Stimulated activated CD4-positive, alpha-beta T cell treated with anti-CD3 and anti-CD28 coated beads, Interleukin-4, amount 100 ng/mL, for 24 hours (primary cell): Measurements from ENCODE around the gene PPWD1.
A peak's percentile ranks its signal among the peaks of the same experiment; 100 is the strongest.
"Not testable (repeated sequence)": the region's sequence is repeated elsewhere in the genome, so short reads cannot be mapped to it uniquely, and the experiment has no call there.

ENCODE experiments used
- DNase-seq: peaks from one replicate; pipeline ENCODE4 v3.0.0-alpha.2; 2020

PPWD1 gene

DNA sequence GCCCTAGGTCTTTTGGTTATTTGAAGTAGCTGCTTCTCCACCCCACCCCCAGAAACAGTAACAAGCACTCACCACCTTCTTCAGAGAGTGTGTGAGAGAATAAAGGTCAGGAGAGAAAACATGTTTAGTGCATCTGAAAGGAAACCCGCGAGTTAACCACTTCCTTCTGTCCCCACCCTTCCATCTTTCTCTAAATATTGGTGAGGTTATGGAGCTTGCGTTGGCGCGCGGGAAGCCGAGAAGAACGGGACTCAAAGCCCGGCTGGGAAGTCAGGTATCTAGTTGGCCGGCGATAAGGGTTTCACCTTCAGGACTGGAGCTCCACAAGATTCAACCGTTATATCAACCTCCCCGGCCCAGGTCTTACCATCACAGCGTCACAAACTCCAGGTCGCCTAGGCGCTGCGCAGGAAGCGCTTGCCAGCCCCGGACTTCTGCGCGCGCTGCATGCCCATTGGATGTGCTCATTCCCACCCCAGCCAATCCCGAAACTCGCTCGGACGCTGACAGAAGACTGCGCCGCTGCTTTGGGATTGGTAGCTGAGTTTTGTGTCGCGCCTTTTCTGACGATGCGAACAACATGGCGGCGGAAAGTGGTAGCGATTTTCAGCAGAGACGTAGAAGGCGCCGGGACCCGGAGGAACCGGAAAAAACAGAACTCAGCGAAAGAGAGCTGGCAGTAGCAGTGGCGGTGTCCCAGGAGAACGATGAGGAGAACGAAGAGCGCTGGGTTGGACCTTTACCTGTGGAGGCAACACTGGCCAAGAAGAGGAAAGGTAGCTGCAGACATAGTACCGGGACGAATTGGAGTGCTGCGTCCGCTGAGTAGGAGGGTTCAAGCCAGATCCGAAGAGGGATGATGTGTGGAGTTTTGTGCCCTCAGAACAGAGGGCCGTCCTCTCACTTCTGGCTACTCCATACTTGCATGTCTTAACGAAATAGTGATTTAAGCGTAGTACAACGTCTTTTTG is at the start of gene PPWD1, which contains the start of gene CENPK:
Gene PPWD1, plus strand, starts transcription at position 566 of the 971 bp plus-strand sequence. Its CDS starts 15 bp downstream, at position 581.
Gene CENPK, minus strand, starts transcription at position 438 of the 971 bp plus-strand sequence. CDS start 8,261 bp downstream, outside the sequence.
- peak; percentile 96 for DNase-seq

- DNase-seq, result no peak
Observed at GRCh38 chr5:65525726-65526125, 37.4 kb upstream of the PPWD1 start.

- no peak for DNase-seq
Observed at GRCh38 chr5:65530904-65531303, 32.2 kb upstream of the PPWD1 start.

- no peak for DNase-seq
Observed at GRCh38 chr5:65535529-65535987, 27.5 kb upstream of the PPWD1 start.

GRCh38 chr5:65539827-65540226 is 23.3 kb upstream of the PPWD1 start:
- DNase-seq, result no peak

DNA sequence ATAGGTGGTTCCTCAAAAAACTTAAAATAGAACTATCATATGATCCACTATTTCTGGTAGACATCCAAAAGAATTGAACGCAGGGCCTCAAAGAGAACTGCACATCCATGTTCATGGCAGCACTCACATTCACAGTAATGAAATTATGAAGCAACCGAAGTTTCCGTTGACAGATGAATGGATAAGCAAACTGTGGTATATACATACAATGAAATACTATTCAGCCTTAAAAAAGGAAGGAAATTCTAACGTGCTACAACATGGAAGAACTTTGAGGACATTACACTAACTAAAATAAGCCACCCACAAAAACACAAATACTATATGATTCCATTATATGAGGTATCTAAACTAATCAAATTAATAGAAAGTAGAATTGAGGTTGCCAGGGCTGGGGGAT is 18.6 kb upstream of the PPWD1 start:
- DNase-seq, result no peak

- no peak for DNase-seq
Observed at GRCh38 chr5:65546141-65546540, 17.0 kb upstream of the PPWD1 start.

DNA sequence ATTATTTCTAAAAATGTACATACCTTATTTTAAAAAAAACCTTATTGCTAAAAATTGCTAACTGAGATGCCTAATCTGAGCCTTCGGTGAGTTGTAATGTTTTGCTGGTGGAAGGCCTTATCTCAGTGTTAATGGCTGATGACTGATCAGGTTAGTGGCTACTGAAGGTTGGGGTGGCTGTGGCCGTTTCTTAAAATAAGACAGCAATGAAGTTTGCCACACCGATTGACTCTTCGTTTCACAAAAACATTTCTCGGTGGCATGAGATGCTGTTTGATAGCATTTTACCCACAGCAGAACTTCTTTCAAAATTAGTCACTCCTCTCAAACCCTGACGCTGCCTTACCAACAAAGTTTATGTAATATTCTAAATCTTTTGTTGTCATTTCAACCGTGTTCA is 14.8 kb upstream of the PPWD1 start:
- DNase-seq, result no peak

DNA sequence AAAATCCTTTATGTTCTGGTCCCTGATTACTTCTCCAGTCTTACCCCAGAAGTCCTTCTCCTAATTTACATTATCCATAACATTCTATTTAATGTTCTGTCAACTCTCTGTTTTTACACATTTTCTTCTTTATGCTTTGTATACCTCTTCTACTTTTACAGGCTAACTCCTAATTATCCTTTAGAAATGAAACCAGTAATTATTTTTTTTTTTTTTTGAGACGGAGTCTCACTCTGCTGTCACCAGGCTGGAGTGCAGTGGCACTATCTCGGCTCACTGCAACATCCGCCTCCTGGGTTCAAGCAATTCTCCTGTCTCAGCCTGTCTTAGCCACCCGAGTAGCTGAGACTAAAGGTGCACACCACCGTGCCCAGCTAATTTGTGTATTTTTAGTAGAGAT is 9.2 kb upstream of the PPWD1 start:
- no peak for DNase-seq

DNA sequence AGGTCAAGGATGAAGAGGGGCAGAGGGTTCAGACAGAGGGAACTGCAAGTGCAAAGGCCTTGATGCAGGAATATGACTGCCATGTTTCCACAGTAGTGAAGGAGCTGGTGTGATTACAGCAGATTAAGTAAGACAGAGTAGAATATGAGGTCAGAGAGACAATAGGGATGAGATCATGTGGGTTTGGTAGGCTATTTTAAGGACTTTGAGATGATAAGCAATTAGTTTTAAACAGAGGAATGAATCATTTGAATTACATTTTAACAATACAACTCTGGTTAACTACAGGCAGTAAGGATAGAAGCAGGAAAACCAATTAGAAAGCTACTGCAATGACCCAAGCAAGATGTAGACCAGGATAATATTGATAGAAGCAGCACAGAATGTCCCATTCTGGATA is 7.8 kb upstream of the PPWD1 start:
- DNase-seq, result no peak

- no peak for DNase-seq
Observed at GRCh38 chr5:65556181-65556580, 6.9 kb upstream of the PPWD1 start.

- no peak for DNase-seq
Observed at GRCh38 chr5:65556718-65557117, 6.4 kb upstream of the PPWD1 start.

GRCh38 chr5:65563777-65564176 is 681 bp downstream of the PPWD1 start:
- DNase-seq, result no peak

- DNase-seq, result no peak
Observed at GRCh38 chr5:65566505-65566904, 3.4 kb downstream of the PPWD1 start.

GRCh38 chr5:65570598-65571226 is 7.6 kb downstream of the PPWD1 start:
- DNase-seq, result no peak

DNA sequence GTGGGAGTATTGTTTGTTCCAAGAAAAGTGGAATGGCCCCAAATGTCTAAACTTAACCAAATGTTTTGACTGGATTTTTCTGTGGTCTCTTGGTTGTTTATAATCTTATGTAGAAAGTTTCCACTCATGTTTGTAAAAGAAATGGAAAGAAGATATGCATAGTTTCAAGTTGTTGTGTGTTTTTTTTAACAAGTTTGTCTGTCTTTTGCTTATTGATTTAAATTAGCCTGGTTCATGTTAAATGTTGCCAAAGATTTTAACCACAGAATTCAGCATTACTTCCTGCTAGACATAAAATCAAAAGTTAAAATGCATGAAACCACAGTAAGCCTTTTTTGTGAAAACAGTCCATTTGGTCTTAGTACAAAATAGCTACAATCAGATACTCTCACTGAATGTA is 14.0 kb downstream of the PPWD1 start:
- no peak for DNase-seq

- DNase-seq, result no peak
Observed at GRCh38 chr5:65588694-65589093, 25.6 kb downstream of the PPWD1 start.

GRCh38 chr5:65601761-65602160 is 38.7 kb downstream of the PPWD1 start:
- DNase-seq, result not testable (repeated sequence)

- no peak for DNase-seq
Observed at GRCh38 chr5:65611524-65611923, 48.4 kb downstream of the PPWD1 start.

DNA sequence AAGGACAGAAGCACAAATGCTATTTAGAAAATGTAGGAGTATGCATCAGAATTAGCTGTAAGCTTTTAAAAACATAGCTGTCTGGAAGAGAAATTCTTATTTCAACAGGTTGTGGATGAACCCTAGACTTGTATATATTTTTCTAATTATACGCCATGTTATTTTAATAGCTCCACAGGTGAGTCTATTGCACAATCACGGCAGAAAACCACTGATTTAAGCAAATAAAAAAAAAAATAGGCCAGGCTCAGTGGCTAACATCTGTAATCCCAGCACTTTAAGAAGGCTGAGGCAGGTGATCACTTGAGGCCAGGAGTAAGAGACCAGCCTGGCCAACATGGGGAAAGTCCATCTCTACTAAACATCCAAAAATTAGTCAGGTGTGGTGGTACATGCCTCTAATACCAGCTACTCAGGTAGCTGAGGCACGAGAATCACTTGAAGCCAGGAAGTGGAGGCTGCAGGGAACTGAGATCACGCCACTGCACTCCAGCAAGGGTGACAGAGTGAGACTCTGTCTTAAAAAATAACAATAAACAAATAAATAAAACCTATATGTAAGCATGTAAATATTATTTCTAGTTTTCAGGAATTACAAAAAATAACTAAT is 49.3 kb downstream of the PPWD1 start:
- DNase-seq, result no peak

GRCh38 chr5:65620021-65620420 is 56.9 kb downstream of the PPWD1 start:
- no peak for DNase-seq

- DNase-seq, result not testable (repeated sequence)
Observed at GRCh38 chr5:65621961-65622360, 58.9 kb downstream of the PPWD1 start.

- no peak for DNase-seq
Observed at GRCh38 chr5:65623482-65623881, 60.4 kb downstream of the PPWD1 start.
